ENCODE data around the gene GRK4.

The GRK4 gene

DNA sequence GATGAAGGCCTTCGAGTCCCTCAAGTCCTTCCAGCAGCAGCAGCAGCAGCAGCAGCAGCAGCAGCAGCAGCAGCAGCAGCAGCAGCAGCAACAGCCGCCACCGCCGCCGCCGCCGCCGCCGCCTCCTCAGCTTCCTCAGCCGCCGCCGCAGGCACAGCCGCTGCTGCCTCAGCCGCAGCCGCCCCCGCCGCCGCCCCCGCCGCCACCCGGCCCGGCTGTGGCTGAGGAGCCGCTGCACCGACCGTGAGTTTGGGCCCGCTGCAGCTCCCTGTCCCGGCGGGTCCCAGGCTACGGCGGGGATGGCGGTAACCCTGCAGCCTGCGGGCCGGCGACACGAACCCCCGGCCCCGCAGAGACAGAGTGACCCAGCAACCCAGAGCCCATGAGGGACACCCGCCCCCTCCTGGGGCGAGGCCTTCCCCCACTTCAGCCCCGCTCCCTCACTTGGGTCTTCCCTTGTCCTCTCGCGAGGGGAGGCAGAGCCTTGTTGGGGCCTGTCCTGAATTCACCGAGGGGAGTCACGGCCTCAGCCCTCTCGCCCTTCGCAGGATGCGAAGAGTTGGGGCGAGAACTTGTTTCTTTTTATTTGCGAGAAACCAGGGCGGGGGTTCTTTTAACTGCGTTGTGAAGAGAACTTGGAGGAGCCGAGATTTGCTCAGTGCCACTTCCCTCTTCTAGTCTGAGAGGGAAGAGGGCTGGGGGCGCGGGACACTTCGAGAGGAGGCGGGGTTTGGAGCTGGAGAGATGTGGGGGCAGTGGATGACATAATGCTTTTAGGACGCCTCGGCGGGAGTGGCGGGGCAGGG lies 111.7 kb downstream of the GRK4 start:
- no peak for FAIRE-seq

DNA sequence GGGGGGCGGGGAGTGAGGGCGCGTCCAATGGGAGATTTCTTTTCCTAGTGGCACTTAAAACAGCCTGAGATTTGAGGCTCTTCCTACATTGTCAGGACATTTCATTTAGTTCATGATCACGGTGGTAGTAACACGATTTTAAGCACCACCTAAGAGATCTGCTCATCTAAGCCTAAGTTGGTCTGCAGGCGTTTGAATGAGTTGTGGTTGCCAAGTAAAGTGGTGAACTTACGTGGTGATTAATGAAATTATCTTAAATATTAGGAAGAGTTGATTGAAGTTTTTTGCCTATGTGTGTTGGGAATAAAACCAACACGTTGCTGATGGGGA lies 112.2 kb downstream of the GRK4 start:
- no peak for FAIRE-seq

DNA sequence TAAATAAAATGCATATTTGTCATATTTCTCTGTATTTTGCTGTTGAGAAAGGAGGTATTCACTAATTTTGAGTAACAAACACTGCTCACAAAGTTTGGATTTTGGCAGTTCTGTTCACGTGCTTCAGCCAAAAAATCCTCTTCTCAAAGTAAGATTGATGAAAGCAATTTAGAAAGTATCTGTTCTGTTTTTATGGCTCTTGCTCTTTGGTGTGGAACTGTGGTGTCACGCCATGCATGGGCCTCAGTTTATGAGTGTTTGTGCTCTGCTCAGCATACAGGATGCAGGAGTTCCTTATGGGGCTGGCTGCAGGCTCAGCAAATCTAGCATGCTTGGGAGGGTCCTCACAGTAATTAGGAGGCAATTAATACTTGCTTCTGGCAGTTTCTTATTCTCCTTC lies 114.4 kb downstream of the GRK4 start:
- no peak for FAIRE-seq

DNA sequence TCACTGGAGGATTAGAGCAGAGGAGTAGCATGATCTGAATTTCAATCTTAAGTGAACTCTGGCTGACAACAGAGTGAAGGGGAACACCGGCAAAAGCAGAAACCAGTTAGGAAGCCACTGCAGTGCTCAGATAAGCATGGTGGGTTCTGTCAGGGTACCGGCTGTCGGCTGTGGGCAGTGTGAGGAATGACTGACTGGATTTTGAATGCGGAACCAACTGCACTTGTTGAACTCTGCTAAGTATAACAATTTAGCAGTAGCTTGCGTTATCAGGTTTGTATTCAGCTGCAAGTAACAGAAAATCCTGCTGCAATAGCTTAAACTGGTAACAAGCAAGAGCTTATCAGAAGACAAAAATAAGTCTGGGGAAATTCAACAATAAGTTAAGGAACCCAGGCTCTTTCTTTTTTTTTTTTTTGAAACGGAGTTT lies 116.3 kb downstream of the GRK4 start:
- no peak for FAIRE-seq

DNA sequence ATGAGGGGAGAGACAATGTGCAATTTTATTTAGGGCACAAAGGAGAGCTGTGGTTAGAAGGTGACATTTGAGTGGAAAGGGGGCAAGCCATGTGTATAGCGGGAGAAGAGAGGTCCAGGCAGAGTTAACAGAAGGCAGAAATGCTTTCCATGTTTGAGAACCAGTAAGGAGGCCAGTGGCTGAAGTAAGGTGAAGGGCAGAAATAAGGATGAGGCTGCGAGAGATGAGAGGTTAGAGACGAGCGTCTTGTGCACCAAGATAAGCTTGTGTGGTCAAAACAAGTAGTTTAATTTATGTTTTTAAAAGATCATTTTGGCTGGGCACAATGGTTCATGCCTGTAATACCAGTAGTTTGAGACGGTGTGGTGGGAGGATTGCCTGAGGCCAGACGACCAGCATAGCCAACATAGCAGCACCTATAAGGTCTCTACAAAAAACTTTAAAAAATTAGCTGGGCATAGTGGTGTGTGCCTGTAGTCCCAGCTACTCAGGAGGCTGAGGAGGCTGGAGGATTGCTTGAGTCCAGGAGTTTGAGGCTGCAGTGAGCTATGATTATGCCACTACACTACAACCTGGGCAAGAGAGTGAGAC lies 119.6 kb downstream of the GRK4 start:
- no peak for FAIRE-seq

DNA sequence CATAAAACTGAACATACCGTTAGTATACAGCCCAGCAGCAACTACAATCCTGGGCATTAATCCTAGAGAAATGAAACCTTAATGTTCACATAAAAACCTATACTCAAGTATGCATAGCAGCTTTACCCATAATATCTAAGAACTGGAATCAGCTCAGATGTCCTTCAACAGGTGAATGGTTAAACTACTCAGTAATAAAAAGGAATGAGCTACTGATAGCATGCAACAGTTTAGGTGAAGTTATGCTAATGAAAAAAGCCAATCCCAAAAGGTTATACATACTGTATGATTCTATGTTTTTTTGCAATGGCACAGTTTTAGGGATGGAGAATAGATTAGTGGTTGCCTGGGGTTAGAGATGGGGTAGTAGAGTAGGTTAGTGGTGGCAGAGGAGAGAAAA lies 120.4 kb downstream of the GRK4 start:
- FAIRE-seq = no peak

DNA sequence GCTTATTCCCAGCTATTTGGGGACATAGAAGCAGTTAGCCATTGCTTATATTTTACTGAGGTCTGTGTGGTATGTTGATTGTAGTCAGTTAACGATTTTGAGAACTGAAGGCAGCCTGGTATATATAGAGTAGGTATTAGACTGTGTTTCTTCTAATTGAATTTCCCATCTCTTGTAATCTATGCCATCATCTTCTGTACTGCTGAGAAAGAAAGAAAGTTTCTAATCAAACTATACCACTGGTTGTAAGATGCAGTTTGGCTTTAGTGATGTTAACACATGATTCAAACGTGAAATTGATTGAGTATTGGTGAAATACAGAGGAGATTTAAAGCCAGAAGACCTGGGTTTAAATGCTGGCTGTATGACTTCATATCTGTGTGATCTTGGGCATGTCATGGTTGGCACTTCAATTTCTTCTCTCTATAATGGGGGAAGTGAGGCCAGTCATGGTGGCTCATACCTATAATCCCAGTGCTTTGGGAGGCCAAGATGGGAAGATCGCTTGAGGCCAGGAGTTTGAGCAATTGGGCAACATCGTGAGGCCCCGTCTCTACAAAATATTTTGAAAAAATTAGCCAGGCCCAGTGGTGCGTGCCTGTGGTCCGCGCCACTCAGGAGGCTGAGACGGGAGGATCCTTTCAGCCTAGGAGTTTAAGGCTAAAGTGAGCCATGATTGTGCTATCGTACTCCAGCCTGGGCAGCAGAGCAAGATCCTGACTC lies 122.7 kb downstream of the GRK4 start:
- FAIRE-seq = no peak

DNA sequence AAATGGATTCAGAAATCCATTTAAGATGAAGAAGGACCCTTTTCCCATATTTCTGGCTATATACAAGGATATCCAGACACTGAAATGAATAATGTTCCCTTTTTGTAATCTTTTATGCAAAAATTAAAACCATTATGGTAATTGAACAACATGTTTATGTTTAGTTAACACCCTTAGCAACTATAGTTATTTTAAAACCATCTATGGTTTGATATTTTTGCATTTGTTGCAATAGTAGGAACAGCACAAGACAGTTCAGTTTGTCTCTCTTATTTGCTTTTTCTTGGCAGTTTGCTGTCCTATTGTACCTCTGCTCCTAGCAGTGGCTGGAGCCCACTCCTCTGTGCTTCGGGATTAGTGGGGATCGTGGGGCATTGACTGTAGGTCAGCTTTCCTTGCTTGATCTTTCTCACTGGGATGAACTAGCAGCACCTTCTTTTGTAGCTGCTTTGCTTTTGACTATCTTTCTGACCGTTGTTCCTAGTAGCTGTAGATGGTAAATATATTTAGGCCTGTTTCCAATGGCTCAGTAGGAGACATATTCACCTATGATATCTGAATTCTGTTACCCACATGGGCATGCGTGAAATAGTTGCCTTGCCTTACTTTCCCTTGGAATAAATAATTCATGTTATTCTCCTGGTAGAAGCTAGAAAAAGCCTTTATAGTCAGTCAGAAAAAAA lies 123.9 kb downstream of the GRK4 start:
- no peak for FAIRE-seq
